Measurements from ENCODE around the gene CHAD. TPM values are rescaled to one million over a fixed set of nuclear protein-coding genes. Genes with fewer than 3 reads are reported as not detected.
A peak's percentile ranks its signal among the peaks of the same experiment; 100 is the strongest.

The CHAD gene
- total and polyA plus RNA-seq, 2 of the 13 experiments (the other 11 are each of a cell fraction or from before 2014, with no cell fraction given) = 1.4 TPM; not detected in 1

DNA sequence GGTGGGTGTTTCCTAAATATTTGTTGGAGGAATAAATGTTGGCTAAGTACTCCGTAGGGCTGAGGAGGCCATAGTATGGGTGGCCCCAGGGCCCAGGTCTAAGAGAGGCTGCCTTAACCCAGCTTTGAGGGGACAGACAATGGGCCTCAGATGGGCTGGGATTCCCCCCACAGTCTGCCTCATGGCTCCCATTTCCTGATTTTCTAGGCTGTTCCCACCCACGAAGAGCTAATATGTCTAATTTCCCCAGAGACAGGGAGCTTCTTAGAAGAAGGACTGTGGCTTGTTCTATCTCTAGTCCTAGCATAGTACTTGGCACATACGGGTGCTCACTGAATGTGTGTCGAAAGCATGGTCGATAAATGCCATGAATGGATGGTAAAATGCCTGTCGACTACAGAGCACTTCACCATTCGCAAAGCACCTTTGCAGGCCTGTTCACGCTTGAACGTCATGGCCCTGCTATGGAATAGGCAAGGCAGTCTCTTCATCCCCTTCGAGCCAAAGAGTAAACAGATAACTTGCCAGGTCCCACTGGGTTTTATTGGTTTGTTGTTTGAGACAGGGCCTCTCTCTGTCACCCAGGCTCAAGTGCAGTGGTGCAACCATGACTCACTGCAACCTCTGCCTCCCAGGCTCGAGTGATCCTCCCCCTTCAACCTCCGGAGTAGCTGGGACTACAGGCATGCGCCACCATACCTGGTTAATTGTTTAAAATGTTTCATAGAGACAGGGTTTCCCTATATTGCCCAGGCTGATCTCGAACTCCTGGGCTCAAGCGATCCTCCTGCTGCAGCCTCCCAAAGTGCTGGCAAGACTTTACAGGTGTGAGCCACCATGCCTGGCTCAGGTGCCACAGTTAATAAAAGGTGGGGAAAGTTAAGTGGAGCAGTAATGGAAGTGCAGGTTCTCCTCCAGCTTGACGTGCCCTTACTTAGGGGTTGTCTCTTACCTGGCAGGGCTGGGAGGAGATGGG, 9.7 kb downstream of the CHAD start (continued):
- TF ChIP-seq, protein P1, sequence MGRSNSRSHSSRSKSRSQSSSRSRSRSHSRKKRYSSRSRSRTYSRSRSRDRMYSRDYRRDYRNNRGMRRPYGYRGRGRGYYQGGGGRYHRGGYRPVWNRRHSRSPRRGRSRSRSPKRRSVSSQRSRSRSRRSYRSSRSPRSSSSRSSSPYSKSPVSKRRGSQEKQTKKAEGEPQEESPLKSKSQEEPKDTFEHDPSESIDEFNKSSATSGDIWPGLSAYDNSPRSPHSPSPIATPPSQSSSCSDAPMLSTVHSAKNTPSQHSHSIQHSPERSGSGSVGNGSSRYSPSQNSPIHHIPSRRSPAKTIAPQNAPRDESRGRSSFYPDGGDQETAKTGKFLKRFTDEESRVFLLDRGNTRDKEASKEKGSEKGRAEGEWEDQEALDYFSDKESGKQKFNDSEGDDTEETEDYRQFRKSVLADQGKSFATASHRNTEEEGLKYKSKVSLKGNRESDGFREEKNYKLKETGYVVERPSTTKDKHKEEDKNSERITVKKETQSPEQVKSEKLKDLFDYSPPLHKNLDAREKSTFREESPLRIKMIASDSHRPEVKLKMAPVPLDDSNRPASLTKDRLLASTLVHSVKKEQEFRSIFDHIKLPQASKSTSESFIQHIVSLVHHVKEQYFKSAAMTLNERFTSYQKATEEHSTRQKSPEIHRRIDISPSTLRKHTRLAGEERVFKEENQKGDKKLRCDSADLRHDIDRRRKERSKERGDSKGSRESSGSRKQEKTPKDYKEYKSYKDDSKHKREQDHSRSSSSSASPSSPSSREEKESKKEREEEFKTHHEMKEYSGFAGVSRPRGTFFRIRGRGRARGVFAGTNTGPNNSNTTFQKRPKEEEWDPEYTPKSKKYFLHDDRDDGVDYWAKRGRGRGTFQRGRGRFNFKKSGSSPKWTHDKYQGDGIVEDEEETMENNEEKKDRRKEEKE (IDR thresholded peaks at IDR 0.05) = no peak
- peak; percentile 75 for TF ChIP-seq PAXIP1 (CRISPR knock-in tag; conservative IDR thresholded peaks at IDR 0.05)
- no peak for TF ChIP-seq ZNF713 (CRISPR knock-in tag; IDR thresholded peaks at IDR 0.05)
- TF ChIP-seq ZSCAN9 (CRISPR knock-in tag; IDR thresholded peaks at IDR 0.05; ENCODE audit: borderline replicate concordance) = peak; percentile 77
- no peak for TF ChIP-seq ZNF83 (CRISPR knock-in tag; IDR thresholded peaks at IDR 0.05; ENCODE audit: borderline replicate concordance)
- TF ChIP-seq CBX5 (CRISPR knock-in tag; IDR thresholded peaks at IDR 0.05; ENCODE audit: borderline replicate concordance) = no peak; the same call in 1 of the 2 replicates
- peak; percentile 25 for TF ChIP-seq YY1 (IDR thresholded peaks at IDR 0.05; ENCODE audit: insufficient read depth, insufficient replicate concordance, low read depth, low read length)
- TF ChIP-seq ZFP41 (CRISPR knock-in tag; IDR thresholded peaks at IDR 0.05; ENCODE audit: borderline replicate concordance) = no peak
- peak; percentile 37; the same call in 1 of the 2 replicates for TF ChIP-seq MYC (CRISPR knock-in tag; IDR thresholded peaks at IDR 0.05; ENCODE audit: borderline replicate concordance)
- TF ChIP-seq ZNF225 (CRISPR knock-in tag; IDR thresholded peaks at IDR 0.05) = no peak; the same call in 1 of the 2 replicates
- TF ChIP-seq MLLT10 (CRISPR knock-in tag; IDR thresholded peaks at IDR 0.05) = no peak
- no peak; the same call in 1 of the 2 replicates for TF ChIP-seq MEIS2 (CRISPR knock-in tag; IDR thresholded peaks at IDR 0.05)
- peak; percentile 68 for TF ChIP-seq DPF2 (CRISPR knock-in tag; IDR thresholded peaks at IDR 0.05; ENCODE audit: borderline replicate concordance, low read depth)
- TF ChIP-seq ZNF839 (CRISPR knock-in tag; IDR thresholded peaks at IDR 0.05; ENCODE audit: borderline replicate concordance) = no peak
- no peak for TF ChIP-seq ATRX (CRISPR knock-in tag; IDR thresholded peaks at IDR 0.05; ENCODE audit: borderline replicate concordance)
- TF ChIP-seq IRF2 (CRISPR knock-in tag; IDR thresholded peaks at IDR 0.05) = peak; percentile 78; the same call in 1 of the 2 replicates
- peak; percentile 70; the same call in 1 of the 2 replicates for TF ChIP-seq ZNF253 (CRISPR knock-in tag; IDR thresholded peaks at IDR 0.05; ENCODE audit: borderline replicate concordance)
- TF ChIP-seq KDM6A (CRISPR knock-in tag; IDR thresholded peaks at IDR 0.05; ENCODE audit: low read depth) = peak; percentile 52; the same call in 1 of the 2 replicates
- TF ChIP-seq CENPT (CRISPR knock-in tag; IDR thresholded peaks at IDR 0.05; ENCODE audit: low read depth) = no peak
- peak; percentile 74; the same call in 1 of the 2 replicates for TF ChIP-seq ZMYM3 (CRISPR knock-in tag; IDR thresholded peaks at IDR 0.05)
- TF ChIP-seq PHF21A (CRISPR knock-in tag; IDR thresholded peaks at IDR 0.05) = peak; percentile 86
- 0 out of 2 replicates have a peak, but pooled peaks have one; percentile 35 for TF ChIP-seq SAFB2 (CRISPR knock-in tag; IDR thresholded peaks at IDR 0.05; ENCODE audit: borderline replicate concordance, low read depth)
- TF ChIP-seq SALL2 (CRISPR knock-in tag; IDR thresholded peaks at IDR 0.05) = peak; percentile 48; the same call in 1 of the 2 replicates
